Measurements from ENCODE around the gene STAT5A. TPM values are rescaled to one million over a fixed set of nuclear protein-coding genes. Genes with fewer than 3 reads are reported as not detected.

The STAT5A gene
- total and polyA plus RNA-seq, 9 of the 15 experiments (the other 6 are each of a cell fraction or from before 2014, with no cell fraction given), result 79.9 to 415 (median 196) TPM

DNA sequence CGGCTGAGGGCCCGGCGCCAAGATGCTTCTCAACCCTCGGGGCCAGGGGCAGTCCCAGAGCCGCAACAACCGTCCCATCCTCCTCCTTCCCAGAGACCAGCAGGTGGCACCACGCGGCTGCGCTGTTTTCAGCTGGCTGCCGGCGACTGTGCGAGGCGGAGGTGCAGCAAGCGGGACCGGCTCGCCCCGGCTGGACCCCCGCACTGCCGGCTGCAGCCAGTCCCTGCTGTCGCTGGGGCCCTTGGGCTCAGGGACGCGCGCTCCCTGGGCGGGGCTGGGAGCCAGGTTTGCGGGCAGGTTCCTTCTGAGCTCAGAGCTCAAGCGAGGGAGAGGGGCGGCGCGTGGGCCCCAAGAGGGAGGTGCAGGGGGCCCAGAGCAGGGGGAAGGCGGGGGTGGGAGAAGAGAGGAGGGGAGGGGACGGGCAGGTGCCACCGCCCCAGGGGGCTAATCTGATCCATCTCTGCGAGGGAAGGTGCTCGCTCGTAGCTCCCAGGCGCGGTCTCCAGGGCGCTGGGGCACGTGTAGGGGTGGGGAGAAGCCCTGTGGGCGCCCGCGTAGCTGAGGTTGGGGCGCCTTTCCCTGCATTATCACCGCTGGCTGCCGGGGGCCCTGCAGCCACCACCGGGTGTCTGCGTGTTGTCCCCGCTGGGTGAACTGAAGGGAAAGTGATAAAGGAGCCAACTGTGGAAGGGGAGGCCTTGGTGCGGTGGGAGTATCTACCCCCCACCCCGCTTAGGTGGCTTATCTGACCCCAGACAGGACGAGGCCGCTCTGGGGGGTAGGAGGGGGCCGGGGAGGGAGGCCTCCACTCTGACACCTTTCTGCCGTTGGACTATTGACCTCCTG is 24.2 kb downstream of the STAT5A start (continued):
- TF ChIP-seq, protein P1, sequence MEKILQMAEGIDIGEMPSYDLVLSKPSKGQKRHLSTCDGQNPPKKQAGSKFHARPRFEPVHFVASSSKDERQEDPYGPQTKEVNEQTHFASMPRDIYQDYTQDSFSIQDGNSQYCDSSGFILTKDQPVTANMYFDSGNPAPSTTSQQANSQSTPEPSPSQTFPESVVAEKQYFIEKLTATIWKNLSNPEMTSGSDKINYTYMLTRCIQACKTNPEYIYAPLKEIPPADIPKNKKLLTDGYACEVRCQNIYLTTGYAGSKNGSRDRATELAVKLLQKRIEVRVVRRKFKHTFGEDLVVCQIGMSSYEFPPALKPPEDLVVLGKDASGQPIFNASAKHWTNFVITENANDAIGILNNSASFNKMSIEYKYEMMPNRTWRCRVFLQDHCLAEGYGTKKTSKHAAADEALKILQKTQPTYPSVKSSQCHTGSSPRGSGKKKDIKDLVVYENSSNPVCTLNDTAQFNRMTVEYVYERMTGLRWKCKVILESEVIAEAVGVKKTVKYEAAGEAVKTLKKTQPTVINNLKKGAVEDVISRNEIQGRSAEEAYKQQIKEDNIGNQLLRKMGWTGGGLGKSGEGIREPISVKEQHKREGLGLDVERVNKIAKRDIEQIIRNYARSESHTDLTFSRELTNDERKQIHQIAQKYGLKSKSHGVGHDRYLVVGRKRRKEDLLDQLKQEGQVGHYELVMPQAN (IDR thresholded peaks at IDR 0.05; ENCODE audit: borderline replicate concordance), result no peak
- no peak for TF ChIP-seq TCFL5 (CRISPR knock-in tag; conservative IDR thresholded peaks at IDR 0.05)
- TF ChIP-seq ZZZ3 (IDR thresholded peaks at IDR 0.05), result no peak
- peak; percentile 82 for TF ChIP-seq LEF1 (IDR thresholded peaks at IDR 0.05)
- TF ChIP-seq, protein P2, sequence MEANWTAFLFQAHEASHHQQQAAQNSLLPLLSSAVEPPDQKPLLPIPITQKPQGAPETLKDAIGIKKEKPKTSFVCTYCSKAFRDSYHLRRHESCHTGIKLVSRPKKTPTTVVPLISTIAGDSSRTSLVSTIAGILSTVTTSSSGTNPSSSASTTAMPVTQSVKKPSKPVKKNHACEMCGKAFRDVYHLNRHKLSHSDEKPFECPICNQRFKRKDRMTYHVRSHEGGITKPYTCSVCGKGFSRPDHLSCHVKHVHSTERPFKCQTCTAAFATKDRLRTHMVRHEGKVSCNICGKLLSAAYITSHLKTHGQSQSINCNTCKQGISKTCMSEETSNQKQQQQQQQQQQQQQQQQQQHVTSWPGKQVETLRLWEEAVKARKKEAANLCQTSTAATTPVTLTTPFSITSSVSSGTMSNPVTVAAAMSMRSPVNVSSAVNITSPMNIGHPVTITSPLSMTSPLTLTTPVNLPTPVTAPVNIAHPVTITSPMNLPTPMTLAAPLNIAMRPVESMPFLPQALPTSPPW (CRISPR knock-in tag; IDR thresholded peaks at IDR 0.05), result peak; percentile 98
- TF ChIP-seq, protein P3, sequence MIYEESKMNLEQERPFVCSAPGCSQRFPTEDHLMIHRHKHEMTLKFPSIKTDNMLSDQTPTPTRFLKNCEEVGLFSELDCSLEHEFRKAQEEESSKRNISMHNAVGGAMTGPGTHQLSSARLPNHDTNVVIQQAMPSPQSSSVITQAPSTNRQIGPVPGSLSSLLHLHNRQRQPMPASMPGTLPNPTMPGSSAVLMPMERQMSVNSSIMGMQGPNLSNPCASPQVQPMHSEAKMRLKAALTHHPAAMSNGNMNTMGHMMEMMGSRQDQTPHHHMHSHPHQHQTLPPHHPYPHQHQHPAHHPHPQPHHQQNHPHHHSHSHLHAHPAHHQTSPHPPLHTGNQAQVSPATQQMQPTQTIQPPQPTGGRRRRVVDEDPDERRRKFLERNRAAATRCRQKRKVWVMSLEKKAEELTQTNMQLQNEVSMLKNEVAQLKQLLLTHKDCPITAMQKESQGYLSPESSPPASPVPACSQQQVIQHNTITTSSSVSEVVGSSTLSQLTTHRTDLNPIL (CRISPR knock-in tag; IDR thresholded peaks at IDR 0.05), result no peak
- peak; percentile 95 for TF ChIP-seq RBFOX2 (IDR thresholded peaks at IDR 0.05; ENCODE audit: low read depth, low read length)
- peak; percentile 83 for TF ChIP-seq NFIC (IDR thresholded peaks at IDR 0.05)
- peak; percentile 87 for TF ChIP-seq TCF3 (CRISPR knock-in tag; IDR thresholded peaks at IDR 0.05)
- peak; percentile 42 for TF ChIP-seq NFE2 (IDR thresholded peaks at IDR 0.05; ENCODE audit: low read depth)
- TF ChIP-seq NFE2L1 (tag; IDR thresholded peaks at IDR 0.05; ENCODE audit: borderline replicate concordance, low read depth), result no peak
- peak; percentile 81 for TF ChIP-seq TBP (optimal IDR thresholded peaks at IDR 0.05; ENCODE audit: low read depth, low read length)
- no peak for TF ChIP-seq MCM7 (IDR thresholded peaks at IDR 0.05)
- TF ChIP-seq, protein P4, sequence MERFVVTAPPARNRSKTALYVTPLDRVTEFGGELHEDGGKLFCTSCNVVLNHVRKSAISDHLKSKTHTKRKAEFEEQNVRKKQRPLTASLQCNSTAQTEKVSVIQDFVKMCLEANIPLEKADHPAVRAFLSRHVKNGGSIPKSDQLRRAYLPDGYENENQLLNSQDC (CRISPR knock-in tag; IDR thresholded peaks at IDR 0.05), result peak; percentile 74; the same call in 1 of the 2 replicates
- no peak for TF ChIP-seq CCAR2 (IDR thresholded peaks at IDR 0.05; ENCODE audit: low read depth, low read length)
- TF ChIP-seq BDP1 (IDR thresholded peaks at IDR 0.05; ENCODE audit: insufficient read depth, insufficient read length), result no peak
- TF ChIP-seq NFATC3 (IDR thresholded peaks at IDR 0.05), result no peak
- TF ChIP-seq DMBX1 (CRISPR knock-in tag; IDR thresholded peaks at IDR 0.05; ENCODE audit: borderline replicate concordance), result peak; percentile 93
- no peak for TF ChIP-seq RBM25 (IDR thresholded peaks at IDR 0.05; ENCODE audit: low read depth, low read length, severe bottlenecking)
- peak; percentile 63; the same call in 1 of the 2 replicates for TF ChIP-seq ILF3 (IDR thresholded peaks at IDR 0.05; ENCODE audit: borderline replicate concordance)
- TF ChIP-seq, protein P5, sequence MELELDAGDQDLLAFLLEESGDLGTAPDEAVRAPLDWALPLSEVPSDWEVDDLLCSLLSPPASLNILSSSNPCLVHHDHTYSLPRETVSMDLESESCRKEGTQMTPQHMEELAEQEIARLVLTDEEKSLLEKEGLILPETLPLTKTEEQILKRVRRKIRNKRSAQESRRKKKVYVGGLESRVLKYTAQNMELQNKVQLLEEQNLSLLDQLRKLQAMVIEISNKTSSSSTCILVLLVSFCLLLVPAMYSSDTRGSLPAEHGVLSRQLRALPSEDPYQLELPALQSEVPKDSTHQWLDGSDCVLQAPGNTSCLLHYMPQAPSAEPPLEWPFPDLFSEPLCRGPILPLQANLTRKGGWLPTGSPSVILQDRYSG (tag; conservative IDR thresholded peaks at IDR 0.05; ENCODE audit: low read depth), result no peak; the same call in 1 of the 2 replicates
- TF ChIP-seq SOX6 (IDR thresholded peaks at IDR 0.05), result peak; percentile 75
- no peak for TF ChIP-seq ZNF436 (CRISPR knock-in tag; IDR thresholded peaks at IDR 0.05)

All from K562 (cell line).